ENCODE measurements around the gene SLC7A8.

DNA sequence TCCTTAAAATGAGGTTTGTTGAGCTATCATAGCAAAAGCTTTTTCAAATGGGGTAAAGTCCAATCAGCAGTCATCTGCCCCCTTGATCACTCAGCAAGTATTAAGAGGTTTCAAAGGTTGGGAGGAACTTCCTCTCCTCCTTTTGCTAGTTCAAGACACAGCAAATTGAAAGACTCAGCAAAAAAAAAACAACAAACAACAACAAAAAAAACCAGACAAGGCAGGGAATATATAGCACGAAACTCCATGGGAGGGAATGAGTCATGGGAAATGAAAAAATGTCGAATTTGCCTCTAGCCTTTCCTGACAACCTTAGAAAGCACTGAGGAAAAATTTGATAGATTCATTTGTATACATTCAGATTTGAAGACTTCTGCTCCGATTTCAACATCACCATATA, 1.6 kb upstream of the SLC7A8 start:
- no peak for TF ChIP-seq EZH2phosphoT487 (IDR thresholded peaks at IDR 0.05; ENCODE audit: borderline replicate concordance, low read length)
- TF ChIP-seq, protein P1, sequence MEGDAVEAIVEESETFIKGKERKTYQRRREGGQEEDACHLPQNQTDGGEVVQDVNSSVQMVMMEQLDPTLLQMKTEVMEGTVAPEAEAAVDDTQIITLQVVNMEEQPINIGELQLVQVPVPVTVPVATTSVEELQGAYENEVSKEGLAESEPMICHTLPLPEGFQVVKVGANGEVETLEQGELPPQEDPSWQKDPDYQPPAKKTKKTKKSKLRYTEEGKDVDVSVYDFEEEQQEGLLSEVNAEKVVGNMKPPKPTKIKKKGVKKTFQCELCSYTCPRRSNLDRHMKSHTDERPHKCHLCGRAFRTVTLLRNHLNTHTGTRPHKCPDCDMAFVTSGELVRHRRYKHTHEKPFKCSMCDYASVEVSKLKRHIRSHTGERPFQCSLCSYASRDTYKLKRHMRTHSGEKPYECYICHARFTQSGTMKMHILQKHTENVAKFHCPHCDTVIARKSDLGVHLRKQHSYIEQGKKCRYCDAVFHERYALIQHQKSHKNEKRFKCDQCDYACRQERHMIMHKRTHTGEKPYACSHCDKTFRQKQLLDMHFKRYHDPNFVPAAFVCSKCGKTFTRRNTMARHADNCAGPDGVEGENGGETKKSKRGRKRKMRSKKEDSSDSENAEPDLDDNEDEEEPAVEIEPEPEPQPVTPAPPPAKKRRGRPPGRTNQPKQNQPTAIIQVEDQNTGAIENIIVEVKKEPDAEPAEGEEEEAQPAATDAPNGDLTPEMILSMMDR (IDR thresholded peaks at IDR 0.05; ENCODE audit: low read depth, low read length, poor library complexity, severe bottlenecking), result no peak

Data from DOHH2 (cell line).